Measurements from ENCODE around the gene TAPT1.

DNA sequence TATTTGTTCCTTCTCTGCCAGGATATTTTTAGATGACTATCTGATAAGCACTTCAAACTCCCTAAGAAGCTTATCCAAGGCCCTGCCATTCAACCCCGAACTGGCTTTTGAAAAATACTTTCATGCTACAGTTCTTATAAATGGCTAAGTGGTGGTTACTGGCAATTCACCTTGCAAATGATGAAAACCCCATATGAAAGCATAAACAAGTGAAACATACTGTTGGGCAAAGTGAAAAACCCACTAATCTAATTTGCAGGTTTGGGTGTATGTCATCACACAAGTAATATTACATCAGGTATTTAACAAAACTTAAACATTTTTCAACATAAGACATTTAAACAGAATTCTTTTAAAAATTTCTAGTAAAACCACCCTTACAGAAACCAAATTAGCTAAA, 31.1 kb downstream of the TAPT1 start:
- TF ChIP-seq POLR2AphosphoS5 (IDR thresholded peaks at IDR 0.05; ENCODE audit: low read depth, low read length) (no peak), REST (IDR thresholded peaks at IDR 0.05; ENCODE audit: insufficient read depth in 1 of 2, low read depth in 2 of 2, low read length in 2 of 2) (no peak), SIN3A (IDR thresholded peaks at IDR 0.05; ENCODE audit: borderline replicate concordance, insufficient read depth, low read length) (no peak), TAF1 (IDR thresholded peaks at IDR 0.05; ENCODE audit: borderline replicate concordance, insufficient read depth, low read length) (no peak)

All from PFSK-1 (cell line).